ENCODE measurements around the gene ZNF106.

ZNF106 gene

DNA sequence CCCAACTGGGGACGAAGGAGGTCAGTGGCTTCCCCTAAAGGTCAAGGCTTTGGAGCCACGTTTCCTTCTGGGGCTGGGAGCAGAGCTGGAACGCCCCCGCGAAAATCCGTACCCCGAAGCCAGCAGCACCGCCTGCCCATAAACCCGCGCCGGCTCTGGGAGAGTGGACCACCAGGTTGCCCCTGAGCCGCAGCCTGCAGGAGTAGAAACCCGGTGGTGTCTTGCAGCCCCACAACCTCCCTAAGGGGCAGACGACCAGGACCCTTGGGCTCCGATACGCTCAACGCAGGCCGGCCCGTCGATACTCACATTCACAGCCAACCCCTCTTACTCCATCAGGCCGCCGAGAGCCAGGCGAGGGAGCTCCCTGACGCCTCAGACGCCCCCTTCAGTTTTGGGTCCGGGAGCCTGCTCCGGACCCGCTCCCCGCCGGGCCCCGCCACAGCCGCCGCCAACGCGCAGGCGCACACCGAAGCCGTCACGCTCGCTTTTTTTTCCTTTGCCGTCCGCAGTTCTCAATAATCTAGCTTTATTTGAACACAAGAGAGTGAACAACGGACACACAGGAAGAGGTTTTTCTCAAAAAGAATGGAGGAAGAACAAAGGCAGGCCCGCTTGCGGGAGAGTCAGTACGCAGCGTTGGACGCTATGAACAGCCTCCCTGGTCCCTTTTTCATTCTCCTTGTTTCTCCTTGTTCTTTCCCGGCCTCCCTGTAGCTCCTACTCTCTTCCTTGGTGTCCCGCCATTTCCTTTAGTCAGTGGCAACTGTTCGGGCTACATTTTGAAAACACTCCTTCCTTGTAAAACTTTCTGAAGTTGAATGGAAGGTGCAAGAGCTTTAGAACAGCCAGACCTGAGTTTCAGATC, at the start of gene ZNF106:
TSS of gene ZNF106 (minus strand) at position 471 of the 868 bp plus-strand sequence. CDS start 18,852 bp downstream, outside the sequence.
- DNase-seq: peak; percentile 95

DNA sequence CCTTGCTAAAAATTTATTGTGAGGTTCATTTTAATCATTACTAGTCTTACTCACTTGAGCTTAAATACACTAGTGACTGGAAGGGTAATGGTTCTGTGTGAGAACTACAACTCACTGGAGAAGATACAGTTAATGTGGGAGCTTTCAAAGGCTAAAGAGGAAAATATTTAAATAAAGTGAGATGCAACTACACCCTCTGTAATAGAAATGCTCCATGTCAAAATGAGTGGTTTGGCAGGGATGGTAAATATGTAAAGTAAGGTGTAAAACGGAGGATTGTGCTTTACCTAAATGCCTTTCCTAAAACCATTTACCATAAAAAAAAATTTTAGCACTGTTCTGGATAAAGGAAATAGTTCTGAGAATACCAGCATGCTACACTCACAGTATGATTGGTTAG, 42.3 kb upstream of the ZNF106 start:
- no peak for DNase-seq

DNA sequence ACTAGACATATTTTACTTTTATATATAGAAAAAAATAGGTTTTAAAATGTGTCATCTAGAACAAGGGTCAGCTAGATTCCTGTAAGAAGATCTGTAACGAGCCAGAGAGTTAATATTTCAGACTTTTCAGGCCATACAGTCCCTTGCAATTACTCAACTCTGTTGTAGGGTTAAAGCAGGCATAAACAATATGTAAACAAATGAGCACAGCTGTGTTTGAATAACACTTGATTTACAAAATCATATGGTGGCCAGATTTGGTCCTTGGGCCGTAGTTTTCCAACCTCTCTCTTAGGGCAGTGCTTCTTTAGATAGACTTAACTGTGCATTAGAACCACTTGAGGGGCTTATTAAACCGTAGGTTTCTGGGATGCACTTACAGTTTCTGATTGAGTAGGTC, 38.0 kb upstream of the ZNF106 start:
- no peak for DNase-seq

GRCh38 chr15:42523331-42523730, 32.4 kb upstream of the ZNF106 start:
- no peak for DNase-seq

DNA sequence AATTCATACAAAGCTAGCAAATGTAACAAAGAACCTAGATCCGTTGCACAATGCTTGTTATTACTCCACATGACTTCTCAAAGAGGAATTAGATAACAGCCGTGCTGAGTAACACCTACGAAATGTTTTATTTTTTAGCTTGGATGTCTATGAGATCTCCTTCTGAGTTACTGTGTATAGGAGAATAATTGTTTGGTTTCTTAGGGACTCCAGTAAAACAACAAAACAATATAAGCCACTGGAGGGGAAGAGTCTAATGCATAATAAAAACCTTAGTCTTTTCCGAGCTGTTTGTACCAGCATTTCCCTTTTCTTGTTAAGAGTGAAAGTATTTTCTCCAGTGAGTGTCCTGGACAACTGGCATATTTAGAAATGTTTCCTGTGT, 20.1 kb upstream of the ZNF106 start:
- no peak for DNase-seq

- no peak for DNase-seq
Observed at GRCh38 chr15:42510258-42511006, 19.5 kb upstream of the ZNF106 start.

DNA sequence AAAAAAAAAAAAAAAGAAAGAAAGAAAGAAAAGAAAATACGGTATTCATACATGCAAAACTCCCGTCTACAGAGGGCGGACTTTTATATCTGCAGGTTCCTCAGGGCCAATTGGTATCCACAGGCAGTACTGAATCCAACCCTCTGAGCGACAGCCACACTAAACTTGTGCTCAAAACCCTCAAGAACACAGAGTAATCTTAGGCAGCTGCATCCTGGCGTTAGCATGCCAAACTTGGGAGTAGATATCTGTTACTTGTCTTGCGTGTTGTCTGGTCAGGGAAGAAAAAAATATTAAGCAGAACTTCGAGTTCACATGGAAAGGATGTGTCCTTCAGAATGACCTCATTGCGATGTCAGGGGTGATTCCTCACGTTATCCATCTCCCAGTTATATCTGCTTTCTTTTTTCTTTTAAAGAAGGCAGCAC, 17.3 kb upstream of the ZNF106 start:
- DNase-seq: no peak

DNA sequence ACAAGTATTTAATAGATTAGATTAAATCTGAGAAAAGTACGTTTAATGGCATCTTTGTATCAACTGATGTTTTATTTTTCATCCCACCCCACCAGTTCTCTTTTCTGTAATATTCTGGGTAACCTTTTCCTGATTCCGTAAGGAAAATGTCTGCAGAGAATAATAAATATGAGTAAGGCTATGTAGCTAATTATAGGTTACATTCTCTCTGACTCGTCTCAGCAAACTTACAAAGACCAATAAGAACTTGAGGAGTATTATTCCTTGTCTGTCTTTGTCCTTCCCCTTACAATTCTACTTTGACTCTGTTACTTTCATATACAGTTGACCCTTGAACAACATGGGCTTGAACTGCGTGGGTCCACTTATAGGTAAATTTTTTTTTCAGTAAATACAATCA, 16.6 kb upstream of the ZNF106 start:
- DNase-seq: no peak

DNA sequence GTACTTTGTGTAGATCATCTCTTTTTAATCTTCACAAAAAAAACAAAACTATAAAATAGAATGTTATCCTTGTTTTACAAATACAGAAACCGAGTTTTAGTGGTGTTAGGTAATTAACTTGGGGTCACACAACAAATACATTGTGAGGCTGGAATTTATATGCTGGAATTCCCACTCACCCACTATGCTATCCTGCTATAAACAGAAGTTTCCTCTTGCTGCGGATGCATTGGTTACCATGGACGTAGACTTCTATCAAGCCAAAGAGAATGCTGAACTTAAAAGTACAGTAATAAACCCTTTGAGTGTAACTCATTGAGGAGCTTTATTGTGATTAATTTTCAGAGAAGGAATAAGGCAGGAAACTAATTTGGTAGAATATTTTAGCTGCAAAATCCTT, 13.7 kb upstream of the ZNF106 start:
- DNase-seq: no peak

GRCh38 chr15:42503825-42504224, 12.9 kb upstream of the ZNF106 start:
- DNase-seq: no peak

- DNase-seq: no peak
Observed at GRCh38 chr15:42502477-42502876, 11.5 kb upstream of the ZNF106 start.

GRCh38 chr15:42499858-42500609, 9.1 kb upstream of the ZNF106 start:
- no peak for DNase-seq

GRCh38 chr15:42498212-42499068, 7.5 kb upstream of the ZNF106 start:
- DNase-seq: no peak

DNA sequence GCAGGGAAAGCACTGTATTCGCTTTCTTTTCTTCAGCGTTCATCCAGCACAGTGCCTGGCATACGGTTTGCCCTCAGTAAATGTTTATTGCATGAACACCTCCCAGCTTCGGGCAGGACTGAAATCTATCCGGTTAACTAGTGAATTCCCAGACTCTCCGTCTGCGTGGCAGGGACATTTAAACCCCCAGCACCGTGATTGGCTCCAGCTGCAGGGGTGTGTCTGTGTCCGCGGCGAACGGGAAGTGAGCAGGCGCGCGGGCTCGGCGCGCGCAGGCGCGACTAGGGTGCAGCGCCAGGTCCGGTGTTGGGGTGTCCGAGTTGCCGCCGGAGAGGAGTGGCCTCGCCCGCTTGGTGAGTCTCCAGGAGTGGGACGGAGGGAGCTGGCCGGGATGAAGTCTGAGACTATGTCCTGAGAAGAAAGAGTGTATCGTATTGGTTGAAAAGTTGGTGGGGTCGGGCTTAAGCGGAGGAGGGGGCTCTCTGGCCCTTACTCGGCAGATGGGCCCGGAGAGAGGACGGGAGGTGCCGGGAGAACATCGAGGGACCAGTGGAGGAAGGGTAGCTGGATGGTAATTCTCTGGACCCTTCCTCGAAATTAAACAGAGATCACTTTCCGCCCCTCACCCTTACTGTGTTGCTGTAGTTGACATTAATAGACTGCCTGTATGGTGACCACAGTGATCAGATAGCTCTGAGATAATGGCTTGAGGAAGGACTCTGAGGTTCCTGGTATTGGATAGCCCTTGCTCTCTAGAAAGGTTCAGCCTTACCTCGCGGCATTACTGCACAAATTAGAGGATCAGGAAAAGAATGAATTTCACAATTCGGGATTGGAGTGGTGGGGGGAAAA, 4.6 kb upstream of the ZNF106 start, which contains the start of gene SNAP23:
TSS of gene SNAP23 (plus strand) at position 274 of the 852 bp plus-strand sequence. CDS start 16,213 bp downstream, outside the sequence.
- peak; percentile 97 for DNase-seq

DNA sequence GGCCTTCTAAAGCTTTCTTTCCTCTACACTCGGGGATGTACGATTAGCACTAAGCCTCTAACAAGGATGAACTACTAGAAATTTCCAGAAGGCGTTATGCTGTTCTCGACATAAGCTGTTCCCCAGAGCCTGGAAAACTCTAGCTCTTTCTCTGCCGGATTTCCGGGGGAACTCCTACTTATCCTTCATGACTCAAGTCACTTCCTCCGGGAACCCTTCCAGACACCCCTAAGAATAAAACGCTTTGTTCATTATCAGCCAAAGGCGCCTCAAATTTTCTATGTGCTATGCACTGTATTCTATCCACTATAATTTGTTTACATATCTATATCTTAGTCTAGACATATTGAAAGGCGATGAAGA, 4.0 kb upstream of the ZNF106 start:
- peak; percentile 49 for DNase-seq

GRCh38 chr15:42493679-42494078, 2.7 kb upstream of the ZNF106 start:
- DNase-seq: no peak

DNA sequence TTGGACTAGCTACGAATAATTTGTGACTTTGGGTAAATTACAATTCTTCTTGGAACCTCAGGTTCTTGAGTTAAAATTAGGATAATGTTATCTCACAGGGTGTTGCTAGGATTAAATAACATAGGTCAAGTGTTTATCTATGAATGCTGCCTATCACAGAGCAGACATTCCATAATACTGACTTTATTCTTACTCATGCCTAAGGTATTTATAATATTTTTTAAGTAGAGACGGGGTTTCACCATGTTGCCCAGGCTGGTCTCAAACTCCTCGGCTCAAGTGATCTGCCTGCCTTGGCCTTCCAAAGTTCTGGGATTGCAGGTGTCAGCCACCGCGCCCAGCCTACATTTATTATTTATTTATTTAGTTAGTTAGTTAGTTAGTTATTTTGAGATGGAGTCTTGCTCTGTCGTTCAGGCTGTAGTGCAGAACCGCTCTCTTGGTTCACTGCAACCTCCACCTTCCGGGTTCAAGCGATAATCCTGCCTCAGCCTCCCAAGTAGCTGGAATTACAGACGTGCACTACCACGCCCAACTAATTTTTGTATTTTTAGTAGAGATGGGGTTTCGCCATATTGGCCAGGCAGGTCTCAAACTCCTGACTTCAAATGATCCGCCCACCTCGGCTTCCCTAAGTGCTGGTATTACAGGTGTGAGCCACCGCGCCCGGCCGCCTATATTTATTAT, 741 bp upstream of the ZNF106 start:
- no peak for DNase-seq

DNA sequence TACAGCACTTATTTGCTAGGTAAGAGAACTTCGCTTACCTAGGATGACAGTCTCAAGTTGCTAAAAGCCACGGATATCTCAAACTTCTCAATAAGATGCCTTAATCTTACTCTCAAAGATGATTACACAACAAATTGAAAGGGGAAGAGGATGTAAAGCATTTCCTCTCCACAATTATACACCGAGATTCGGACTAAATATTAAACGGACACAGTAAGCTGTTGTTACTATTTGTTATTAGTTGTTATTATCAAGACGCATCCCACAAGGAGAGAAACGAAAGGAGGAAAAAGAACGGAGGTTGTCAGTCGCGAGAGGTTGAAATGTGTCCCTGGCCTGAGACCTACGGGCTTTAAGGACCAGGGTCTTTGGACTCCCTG, 660 bp downstream of the ZNF106 start:
- no peak for DNase-seq

- no peak for DNase-seq
Observed at GRCh38 chr15:42483677-42484076, 7.3 kb downstream of the ZNF106 start.

DNA sequence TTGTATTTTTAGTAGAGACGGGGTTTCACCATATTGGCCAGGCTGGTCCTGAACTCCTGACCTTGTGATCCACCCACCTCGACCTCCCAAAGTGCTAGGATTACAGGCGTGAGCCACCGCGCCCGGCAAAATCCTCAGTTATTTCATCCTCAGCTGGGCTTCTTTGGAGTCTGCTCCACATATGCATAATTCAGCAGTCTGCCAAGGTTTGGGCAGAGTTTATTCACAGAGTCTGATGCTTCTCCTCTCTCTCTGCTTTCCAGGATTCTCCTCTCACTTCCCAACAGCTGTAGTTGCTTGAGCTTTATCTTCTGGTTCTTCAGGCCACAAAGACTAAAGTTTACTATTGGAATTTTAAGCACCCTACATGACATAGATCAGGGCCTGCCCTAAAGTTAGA, 8.2 kb downstream of the ZNF106 start:
- no peak for DNase-seq

DNA sequence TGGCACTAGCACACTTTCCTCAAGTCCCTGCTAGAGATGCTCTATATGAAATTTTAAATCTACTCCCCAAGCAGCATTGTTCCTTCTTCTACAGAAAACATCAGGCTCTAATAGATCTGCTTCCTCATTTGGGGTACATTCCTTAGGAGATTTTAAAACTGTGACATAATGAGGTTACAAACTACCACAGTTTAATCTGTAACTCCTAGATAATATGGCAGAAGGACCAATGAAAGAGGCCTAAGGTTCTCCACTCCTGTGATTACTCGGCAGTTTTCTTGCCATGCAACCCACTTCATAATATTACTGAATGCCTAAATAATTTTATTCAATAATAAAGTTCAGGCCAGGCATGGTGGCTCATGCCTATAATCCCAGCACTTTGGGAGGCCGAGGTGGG, 16.1 kb downstream of the ZNF106 start:
- DNase-seq: no peak
